Neural cell (in vitro differentiated cells): ENCODE data around the gene PIAS4. TPM values are rescaled to one million over a fixed set of nuclear protein-coding genes. Genes with fewer than 3 reads are reported as not detected.

Experiments
- H2AFZ ChIP-seq: fragments of 200-600, 300-800 bp; sonication (generic), shearing (Covaris generic); 2 replicates; pipeline ENCODE4 v1.6.0; 2014; ENCODE audit warnings: low read depth, mild to moderate bottlenecking, antibody characterized with exemption, low read length, moderate library complexity
- H3F3A ChIP-seq: fragments of 200-600 bp; shearing (Covaris generic); 2 replicates; pipeline ENCODE4 v1.6.1; 2016; ENCODE audit warnings: mild to moderate bottlenecking, moderate library complexity, mixed read lengths, antibody characterized with exemption, low read length; ENCODE audit not compliant: insufficient read depth, poor library complexity, severe bottlenecking
- H3K27ac ChIP-seq: fragments of 200-600, 300-800 bp; sonication (generic), shearing (Covaris generic); 2 replicates; pipeline ENCODE4 v1.5.1; 2014; ENCODE audit warnings: mild to moderate bottlenecking, low read length, moderate library complexity
- H3K27me3 ChIP-seq: fragments of 300-800, 200-600 bp; sonication (generic), shearing (Covaris generic); 2 replicates; pipeline ENCODE4 v1.6.0; 2014; ENCODE audit warnings: mild to moderate bottlenecking, low read depth, low read length, moderate library complexity; ENCODE audit not compliant: insufficient read depth
- H3K36me3 ChIP-seq: fragments of 300-800, 200-600 bp; sonication (generic), shearing (Covaris generic); 2 replicates; pipeline ENCODE4 v1.5.1; 2014; ENCODE audit warnings: mild to moderate bottlenecking, antibody characterized with exemption, low read length, moderate library complexity; ENCODE audit not compliant: insufficient read depth
- H3K4me2 ChIP-seq: fragments of 300-800, 200-600 bp; sonication (generic), shearing (Covaris generic); 2 replicates; pipeline ENCODE4 v1.6.0; 2014; ENCODE audit warnings: mild to moderate bottlenecking, low read length
- H3K4me3 ChIP-seq: fragments of 300-800, 200-600 bp; sonication (generic), shearing (Covaris generic); 2 replicates; pipeline ENCODE4 v1.5.1; 2014; ENCODE audit warnings: mild to moderate bottlenecking, low read length, moderate library complexity
- H3K79me2 ChIP-seq: fragments of 200-600 bp; shearing (Covaris generic); replicated peaks from 2 replicates; pipeline ENCODE4 v1.6.0; 2014; ENCODE audit warnings: mild to moderate bottlenecking, low read length, moderate library complexity; ENCODE audit not compliant: insufficient read depth
- H3K9ac ChIP-seq: fragments of 300-800, 200-600 bp; sonication (generic), shearing (Covaris generic); 2 replicates; pipeline ENCODE4 v1.6.1; 2016; ENCODE audit warnings: mild to moderate bottlenecking, low read length, mixed read lengths
- H3K9me2 ChIP-seq: fragments of 200-600 bp; shearing (Covaris generic); 2 replicates; pipeline ENCODE4 v1.6.1; 2016; ENCODE audit warnings: mild to moderate bottlenecking, low read length, mixed read lengths; ENCODE audit not compliant: insufficient read depth
- H3K9me3 ChIP-seq: fragments of 200-600, 300-800 bp; sonication (generic), shearing (Covaris generic); 2 replicates; pipeline ENCODE4 v1.6.1; 2016; ENCODE audit warnings: mild to moderate bottlenecking, mixed run types, low read length, moderate library complexity, mixed read lengths
- H4K20me1 ChIP-seq: fragments of 200-600 bp; shearing (Covaris generic); 2 replicates; pipeline ENCODE4 v1.6.1; 2016; ENCODE audit warnings: mild to moderate bottlenecking, mixed run types; ENCODE audit not compliant: insufficient read depth
- CTCF ChIP-seq: fragments of 450-650 bp; IDR thresholded peaks from 2 replicates; pipeline ENCODE4 v1.5.1; 2014; ENCODE audit warnings: antibody characterized with exemption, mild to moderate bottlenecking, moderate library complexity; ENCODE audit not compliant: poor library complexity, severe bottlenecking
- EP300 ChIP-seq: fragments of 450-650 bp; conservative IDR thresholded peaks from 2 replicates; pipeline ENCODE4 v1.6.1; 2014; ENCODE audit warnings: antibody characterized with exemption, mild to moderate bottlenecking, moderate library complexity; ENCODE audit not compliant: poor library complexity, severe bottlenecking
- EZH2 ChIP-seq: fragments of 200-600, 300-800 bp; shearing (Covaris generic), sonication (generic); IDR thresholded peaks from 2 replicates; pipeline ENCODE4 v1.6.1; 2014; ENCODE audit warnings: antibody characterized with exemption, low read length, borderline replicate concordance, mild to moderate bottlenecking; ENCODE audit not compliant: insufficient read depth, poor library complexity, severe bottlenecking
- MXI1 ChIP-seq: fragments of 450-650 bp; conservative IDR thresholded peaks from 2 replicates; pipeline ENCODE4 v1.6.1; 2014; ENCODE audit warnings: antibody characterized with exemption, mild to moderate bottlenecking; ENCODE audit not compliant: poor library complexity, severe bottlenecking
- POLR2AphosphoS5 ChIP-seq: IDR thresholded peaks from 2 replicates; pipeline ENCODE4 v1.6.1; 2012
- RAD21 ChIP-seq: fragments of 450-650 bp; conservative IDR thresholded peaks from 2 replicates; pipeline ENCODE4 v1.6.1; 2014; ENCODE audit warnings: antibody characterized with exemption, mild to moderate bottlenecking, moderate library complexity
- SMC3 ChIP-seq: fragments of 450-650 bp; conservative IDR thresholded peaks from 2 replicates; pipeline ENCODE4 v1.6.1; 2014; ENCODE audit warnings: antibody characterized with exemption, mild to moderate bottlenecking, moderate library complexity; ENCODE audit not compliant: poor library complexity
- TAF1 ChIP-seq: IDR thresholded peaks from 2 replicates; pipeline ENCODE4 v1.6.1; 2012; ENCODE audit warnings: low read depth
- polyA plus RNA-seq: library from polyadenylated mRNA; depleted of rRNA; stranded (reverse); fragments of >200 nt; gene quantifications from 2 replicates; pipeline ENCODE4 v1.2.3, GENCODE V29; 2014
- TF ChIP-seq, protein P1 (sequence below): IDR thresholded peaks from 2 replicates; pipeline ENCODE4 v1.6.1; 2012; ENCODE audit warnings: borderline replicate concordance

PIAS4 gene
- polyA plus RNA-seq, 1 donor from 2014 or later, result 22.3 TPM

DNA sequence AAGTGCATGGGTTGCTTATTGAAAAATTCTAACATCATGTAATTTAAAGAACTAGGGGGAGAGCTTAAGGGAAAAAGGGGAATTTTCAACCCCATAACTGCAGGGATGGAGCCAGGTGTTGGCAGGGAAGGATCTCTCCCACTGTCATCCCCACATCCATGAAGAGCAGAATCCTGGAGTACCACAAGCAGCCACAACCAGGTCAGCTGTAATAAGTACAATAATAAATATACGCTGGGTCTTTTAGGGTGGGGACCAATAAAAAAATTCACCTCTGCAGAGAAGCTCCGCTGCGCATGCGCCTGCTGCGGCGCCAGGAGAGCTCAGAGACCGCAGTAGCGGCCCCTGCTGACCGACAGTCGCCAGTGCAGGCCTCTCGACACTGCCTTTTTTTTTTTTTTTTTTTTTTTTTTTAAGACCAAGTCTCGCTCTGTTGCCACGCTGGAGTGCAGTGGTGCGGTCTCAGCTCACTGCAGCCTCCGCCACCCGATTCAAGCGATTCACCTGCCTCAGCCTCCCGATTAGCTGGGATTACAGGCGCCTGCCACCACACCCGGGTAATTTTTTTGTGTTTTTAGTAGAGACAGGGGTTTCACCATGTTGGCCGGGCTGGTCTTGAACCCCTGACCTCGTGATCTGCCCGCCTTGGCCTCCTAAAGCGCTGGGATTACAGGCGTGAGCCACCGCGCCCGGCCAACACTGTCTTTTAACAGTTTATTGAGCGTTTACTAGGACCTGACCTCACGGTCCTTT is 19.7 kb upstream of the PIAS4 start:
- peak overlapping the region; percentile 39 for H3K27ac ChIP-seq
- peaks cover 24% of the 10 kb centered on the region for H4K20me1 ChIP-seq
- no peaks in the 10 kb centered on the region for H3K9me3 ChIP-seq
- peak overlapping the region; percentile 46 for H3K9ac ChIP-seq
- H3K4me2 ChIP-seq, result peak overlapping the region; percentile 10
- H2AFZ ChIP-seq, result no peak overlapping the region
- H3K36me3 ChIP-seq, result no peaks in the 10 kb centered on the region
- no peaks in the 10 kb centered on the region for H3K9me2 ChIP-seq
- H3K4me3 ChIP-seq, result peak overlapping the region; percentile 47
- TF ChIP-seq, protein P1, sequence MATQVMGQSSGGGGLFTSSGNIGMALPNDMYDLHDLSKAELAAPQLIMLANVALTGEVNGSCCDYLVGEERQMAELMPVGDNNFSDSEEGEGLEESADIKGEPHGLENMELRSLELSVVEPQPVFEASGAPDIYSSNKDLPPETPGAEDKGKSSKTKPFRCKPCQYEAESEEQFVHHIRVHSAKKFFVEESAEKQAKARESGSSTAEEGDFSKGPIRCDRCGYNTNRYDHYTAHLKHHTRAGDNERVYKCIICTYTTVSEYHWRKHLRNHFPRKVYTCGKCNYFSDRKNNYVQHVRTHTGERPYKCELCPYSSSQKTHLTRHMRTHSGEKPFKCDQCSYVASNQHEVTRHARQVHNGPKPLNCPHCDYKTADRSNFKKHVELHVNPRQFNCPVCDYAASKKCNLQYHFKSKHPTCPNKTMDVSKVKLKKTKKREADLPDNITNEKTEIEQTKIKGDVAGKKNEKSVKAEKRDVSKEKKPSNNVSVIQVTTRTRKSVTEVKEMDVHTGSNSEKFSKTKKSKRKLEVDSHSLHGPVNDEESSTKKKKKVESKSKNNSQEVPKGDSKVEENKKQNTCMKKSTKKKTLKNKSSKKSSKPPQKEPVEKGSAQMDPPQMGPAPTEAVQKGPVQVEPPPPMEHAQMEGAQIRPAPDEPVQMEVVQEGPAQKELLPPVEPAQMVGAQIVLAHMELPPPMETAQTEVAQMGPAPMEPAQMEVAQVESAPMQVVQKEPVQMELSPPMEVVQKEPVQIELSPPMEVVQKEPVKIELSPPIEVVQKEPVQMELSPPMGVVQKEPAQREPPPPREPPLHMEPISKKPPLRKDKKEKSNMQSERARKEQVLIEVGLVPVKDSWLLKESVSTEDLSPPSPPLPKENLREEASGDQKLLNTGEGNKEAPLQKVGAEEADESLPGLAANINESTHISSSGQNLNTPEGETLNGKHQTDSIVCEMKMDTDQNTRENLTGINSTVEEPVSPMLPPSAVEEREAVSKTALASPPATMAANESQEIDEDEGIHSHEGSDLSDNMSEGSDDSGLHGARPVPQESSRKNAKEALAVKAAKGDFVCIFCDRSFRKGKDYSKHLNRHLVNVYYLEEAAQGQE, result no peak
- TF ChIP-seq RAD21 (peak; percentile 56), TAF1 (peak; percentile 42), EZH2 (no peak), POLR2AphosphoS5 (no peak), CTCF (peak; percentile 91), MXI1 (no peak), EP300 (no peak), SMC3 (peak; percentile 66)
- peaks cover 23% of the 10 kb centered on the region for H3K79me2 ChIP-seq
- H3K27me3 ChIP-seq, result no peaks in the 10 kb centered on the region
- H3F3A ChIP-seq, result peaks cover 3% of the 10 kb centered on the region

- H3K36me3 ChIP-seq, result no peaks in the 10 kb centered on the region
- H3K9me2 ChIP-seq, result no peaks in the 10 kb centered on the region
- TF ChIP-seq MXI1, result no peak
- no peak for TF ChIP-seq POLR2AphosphoS5
- TF ChIP-seq RAD21, result no peak
- TF ChIP-seq EP300, result no peak
- TF ChIP-seq TAF1, result no peak
- TF ChIP-seq EZH2, result no peak
- no peak for TF ChIP-seq CTCF
- TF ChIP-seq SMC3, result no peak
- TF ChIP-seq, protein P1, result no peak
- H3K27me3 ChIP-seq, result no peaks in the 10 kb centered on the region
- peaks cover 2% of the 10 kb centered on the region for H3F3A ChIP-seq
- no peak overlapping the region for H3K27ac ChIP-seq
- peak overlapping the region; percentile 10 for H2AFZ ChIP-seq
- H3K4me2 ChIP-seq, result no peak overlapping the region
- H3K4me3 ChIP-seq, result no peak overlapping the region
- H3K9me3 ChIP-seq, result no peaks in the 10 kb centered on the region
- H3K9ac ChIP-seq, result no peak overlapping the region
- H3K79me2 ChIP-seq, result no peaks in the 10 kb centered on the region
- H4K20me1 ChIP-seq, result no peaks in the 10 kb centered on the region
Observed at GRCh38 chr19:3990815-3991117, 16.8 kb upstream of the PIAS4 start.
